ENCODE measurements around the gene EFCAB5.

EFCAB5 gene

GRCh38 chr17:29906969-29907368, 34.5 kb upstream of the EFCAB5 start:
- TF ChIP-seq CTCF (IDR thresholded peaks at IDR 0.05; ENCODE audit: insufficient read depth, low read length, poor library complexity, severe bottlenecking): no peak
- DNase-seq (ENCODE audit: extremely low read depth, insufficient read length): no peak
- Histone ChIP-seq H3K27me3 (replicated peaks; ENCODE audit: control insufficient read depth, insufficient read depth, low read length) (no peaks in the 10 kb centered on the region), H3K36me3 (ENCODE audit: control insufficient read depth, insufficient read depth, low read length) (no peaks in the 10 kb centered on the region; the same call in 1 of the 2 replicates), H3K4me3 (replicated peaks; ENCODE audit: low read depth, low read length) (no peak overlapping the region)

GRCh38 chr17:29909236-29910003, 32.0 kb upstream of the EFCAB5 start:
- Histone ChIP-seq H3K4me3 (replicated peaks; ENCODE audit: low read depth, low read length) (no peak overlapping the region), H3K27me3 (replicated peaks; ENCODE audit: control insufficient read depth, insufficient read depth, low read length) (no peaks in the 10 kb centered on the region), H3K36me3 (ENCODE audit: control insufficient read depth, insufficient read depth, low read length) (no peaks in the 10 kb centered on the region; the same call in 1 of the 2 replicates)
- TF ChIP-seq CTCF (IDR thresholded peaks at IDR 0.05; ENCODE audit: insufficient read depth, low read length, poor library complexity, severe bottlenecking): no peak
- DNase-seq (ENCODE audit: extremely low read depth, insufficient read length): no peak

DNA sequence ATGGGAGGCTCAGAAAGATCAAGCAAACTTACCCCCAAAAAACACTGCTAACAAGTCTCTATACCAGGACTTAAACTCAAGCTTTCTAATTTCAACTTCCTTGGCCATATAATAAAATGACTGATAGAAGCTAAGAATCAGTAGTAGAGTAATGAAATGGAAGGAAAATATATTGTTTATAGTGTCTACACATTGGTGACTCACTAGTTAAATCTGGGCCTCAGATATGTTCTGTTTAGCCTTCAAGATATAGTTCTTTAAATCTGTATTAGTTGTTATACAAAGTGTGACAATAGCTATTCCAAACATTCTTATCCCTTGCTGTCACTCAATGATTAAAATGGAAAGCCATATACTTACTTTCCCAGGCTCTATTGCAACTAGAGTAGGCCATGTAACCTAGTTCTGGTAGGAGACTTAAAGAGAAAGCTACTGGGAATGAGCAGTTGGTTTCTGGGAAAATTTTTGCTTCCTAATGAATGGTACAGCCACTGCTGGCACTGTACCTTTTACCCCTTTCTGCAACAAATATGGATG, 29.7 kb upstream of the EFCAB5 start:
- Histone ChIP-seq H3K27me3 (replicated peaks; ENCODE audit: control insufficient read depth, insufficient read depth, low read length) (no peaks in the 10 kb centered on the region), H3K4me3 (replicated peaks; ENCODE audit: low read depth, low read length) (no peak overlapping the region), H3K36me3 (ENCODE audit: control insufficient read depth, insufficient read depth, low read length) (no peaks in the 10 kb centered on the region; the same call in 1 of the 2 replicates)
- no peak for DNase-seq (ENCODE audit: extremely low read depth, insufficient read length)
- TF ChIP-seq CTCF (IDR thresholded peaks at IDR 0.05; ENCODE audit: insufficient read depth, low read length, poor library complexity, severe bottlenecking): no peak

GRCh38 chr17:29914819-29915537, 26.5 kb upstream of the EFCAB5 start:
- no peak for TF ChIP-seq CTCF (IDR thresholded peaks at IDR 0.05; ENCODE audit: insufficient read depth, low read length, poor library complexity, severe bottlenecking)
- no peak overlapping the region for H3K4me3 ChIP-seq (replicated peaks; ENCODE audit: low read depth, low read length)
- no peaks in the 10 kb centered on the region; the same call in 1 of the 2 replicates for H3K36me3 ChIP-seq (ENCODE audit: control insufficient read depth, insufficient read depth, low read length)
- H3K27me3 ChIP-seq (replicated peaks; ENCODE audit: control insufficient read depth, insufficient read depth, low read length): no peaks in the 10 kb centered on the region
- DNase-seq (ENCODE audit: extremely low read depth, insufficient read length): no peak

- no peaks in the 10 kb centered on the region for H3K36me3 ChIP-seq (ENCODE audit: control insufficient read depth, insufficient read depth, low read length)
- TF ChIP-seq CTCF (IDR thresholded peaks at IDR 0.05; ENCODE audit: insufficient read depth, low read length, poor library complexity, severe bottlenecking): no peak
- DNase-seq (ENCODE audit: extremely low read depth, insufficient read length): no peak
- no peaks in the 10 kb centered on the region for H3K27me3 ChIP-seq (replicated peaks; ENCODE audit: control insufficient read depth, insufficient read depth, low read length)
- no peak overlapping the region for H3K4me3 ChIP-seq (replicated peaks; ENCODE audit: low read depth, low read length)
Observed at GRCh38 chr17:29918016-29918415, 23.4 kb upstream of the EFCAB5 start.
